ENCODE measurements around the gene ZFYVE16. TPM values are rescaled to one million over a fixed set of nuclear protein-coding genes. Genes with fewer than 3 reads are reported as not detected.

The ZFYVE16 gene
- total RNA-seq, 4 donors from 2014 or later = 16.8 to 40.7 (median 22.8) TPM

DNA sequence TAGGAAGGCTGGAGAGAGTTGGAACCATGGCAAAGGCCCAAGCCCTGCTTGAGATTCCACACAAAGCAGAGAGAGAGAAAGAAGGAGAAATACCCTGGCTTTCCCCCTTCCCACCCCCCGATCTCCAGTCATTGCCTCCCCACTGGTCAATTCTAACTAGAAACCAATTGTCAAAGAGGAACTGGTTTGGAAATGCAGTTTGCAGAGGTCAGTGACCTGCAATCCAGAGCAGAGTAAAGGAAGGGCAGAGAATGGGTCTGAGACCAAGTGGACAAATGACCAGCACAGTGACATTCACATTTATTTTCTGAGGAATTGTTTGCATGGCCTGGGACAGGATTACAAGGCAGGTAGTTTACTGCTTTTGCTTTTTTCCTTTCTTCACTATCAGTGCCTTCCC is 37.5 kb upstream of the ZFYVE16 start:
- WGBS = 38% methylated on average over 1 of the region's 1 CpG
- Histone ChIP-seq H3K27ac (replicated peaks in 1 of 4) (no peak overlapping the region), H3K4me1 (no peaks in the 10 kb centered on the region), H3K36me3 (no peaks in the 10 kb centered on the region), H3K9me3 (no peaks in the 10 kb centered on the region), H3K27me3 (no peaks in the 10 kb centered on the region), H3K4me3 (no peak overlapping the region)
- intact Hi-C loops (cut with DNase I) = no loop called here
- no peak for TF ChIP-seq EP300 (IDR thresholded peaks at IDR 0.05)
- TF ChIP-seq, protein P1, sequence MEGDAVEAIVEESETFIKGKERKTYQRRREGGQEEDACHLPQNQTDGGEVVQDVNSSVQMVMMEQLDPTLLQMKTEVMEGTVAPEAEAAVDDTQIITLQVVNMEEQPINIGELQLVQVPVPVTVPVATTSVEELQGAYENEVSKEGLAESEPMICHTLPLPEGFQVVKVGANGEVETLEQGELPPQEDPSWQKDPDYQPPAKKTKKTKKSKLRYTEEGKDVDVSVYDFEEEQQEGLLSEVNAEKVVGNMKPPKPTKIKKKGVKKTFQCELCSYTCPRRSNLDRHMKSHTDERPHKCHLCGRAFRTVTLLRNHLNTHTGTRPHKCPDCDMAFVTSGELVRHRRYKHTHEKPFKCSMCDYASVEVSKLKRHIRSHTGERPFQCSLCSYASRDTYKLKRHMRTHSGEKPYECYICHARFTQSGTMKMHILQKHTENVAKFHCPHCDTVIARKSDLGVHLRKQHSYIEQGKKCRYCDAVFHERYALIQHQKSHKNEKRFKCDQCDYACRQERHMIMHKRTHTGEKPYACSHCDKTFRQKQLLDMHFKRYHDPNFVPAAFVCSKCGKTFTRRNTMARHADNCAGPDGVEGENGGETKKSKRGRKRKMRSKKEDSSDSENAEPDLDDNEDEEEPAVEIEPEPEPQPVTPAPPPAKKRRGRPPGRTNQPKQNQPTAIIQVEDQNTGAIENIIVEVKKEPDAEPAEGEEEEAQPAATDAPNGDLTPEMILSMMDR (IDR thresholded peaks at IDR 0.05) = no peak
- TF ChIP-seq POLR2AphosphoS5 (IDR thresholded peaks at IDR 0.05) = no peak
- no peak for TF ChIP-seq POLR2A (IDR thresholded peaks at IDR 0.05; ENCODE audit: low read depth)
- DNase-seq (ENCODE audit: extremely low spot score) = no peak

DNA sequence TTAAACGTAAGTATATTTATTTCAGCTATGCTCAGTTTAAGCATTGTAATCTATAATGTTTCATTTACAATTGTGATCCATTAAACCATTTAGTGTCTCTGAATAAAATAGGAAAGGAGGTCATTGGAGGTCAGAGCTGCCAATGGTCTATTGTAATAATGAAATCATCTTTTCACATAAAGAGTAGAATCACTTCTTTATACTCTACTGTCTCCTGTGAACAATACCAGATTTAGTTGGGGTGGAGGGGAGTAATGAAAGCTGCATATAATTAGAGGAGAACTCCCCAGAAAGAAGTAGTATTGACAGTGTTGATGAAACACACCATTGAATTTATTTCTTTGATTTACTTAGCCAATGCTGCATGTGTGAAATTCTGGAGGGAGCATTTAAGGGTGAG is 35.1 kb upstream of the ZFYVE16 start:
- H3K4me1 ChIP-seq = no peaks in the 10 kb centered on the region
- no peaks in the 10 kb centered on the region for H3K9me3 ChIP-seq
- TF ChIP-seq, protein P1 (IDR thresholded peaks at IDR 0.05) = no peak
- TF ChIP-seq EP300 (IDR thresholded peaks at IDR 0.05) (no peak), POLR2AphosphoS5 (IDR thresholded peaks at IDR 0.05) (no peak), POLR2A (IDR thresholded peaks at IDR 0.05; ENCODE audit: low read depth) (no peak)
- no peaks in the 10 kb centered on the region for H3K27me3 ChIP-seq
- no peak overlapping the region for H3K27ac ChIP-seq (replicated peaks in 1 of 4)
- WGBS = 84% methylated on average over 1 of the region's 1 CpG
- no peak for DNase-seq (ENCODE audit: extremely low spot score)
- intact Hi-C loops (cut with DNase I) = no loop called here
- H3K36me3 ChIP-seq = no peaks in the 10 kb centered on the region
- no peak overlapping the region for H3K4me3 ChIP-seq

GRCh38 chr5:80374188-80374587 is 33.7 kb upstream of the ZFYVE16 start:
- H3K4me1 ChIP-seq = no peaks in the 10 kb centered on the region
- intact Hi-C loops (cut with DNase I) = no loop called here
- 83% methylated on average over 3 of the region's 3 CpGs for WGBS

GRCh38 chr5:80376557-80376956 is 31.3 kb upstream of the ZFYVE16 start:
- Histone ChIP-seq H3K4me3 (no peak overlapping the region), H3K27me3 (no peaks in the 10 kb centered on the region), H3K4me1 (no peaks in the 10 kb centered on the region), H3K27ac (replicated peaks in 1 of 4) (no peak overlapping the region), H3K36me3 (no peaks in the 10 kb centered on the region), H3K9me3 (no peaks in the 10 kb centered on the region)
- WGBS = 88% methylated on average over 3 of the region's 3 CpGs
- TF ChIP-seq POLR2A (IDR thresholded peaks at IDR 0.05; ENCODE audit: low read depth) (no peak), EP300 (IDR thresholded peaks at IDR 0.05) (no peak), POLR2AphosphoS5 (IDR thresholded peaks at IDR 0.05) (no peak)
- TF ChIP-seq, protein P1 (IDR thresholded peaks at IDR 0.05) = no peak
- no peak for DNase-seq (ENCODE audit: extremely low spot score)
- intact Hi-C loops (cut with DNase I) = no loop called here

More at GRCh38 chr5:80374188-80374587, 33.7 kb upstream of the ZFYVE16 start:
- TF ChIP-seq EP300 (IDR thresholded peaks at IDR 0.05) (no peak), POLR2A (IDR thresholded peaks at IDR 0.05; ENCODE audit: low read depth) (no peak), POLR2AphosphoS5 (IDR thresholded peaks at IDR 0.05) (no peak)
- TF ChIP-seq, protein P1 (IDR thresholded peaks at IDR 0.05) = no peak
- no peak overlapping the region for H3K4me3 ChIP-seq
- DNase-seq (ENCODE audit: extremely low spot score) = no peak
- no peak overlapping the region for H3K27ac ChIP-seq (replicated peaks in 1 of 4)
- H3K9me3 ChIP-seq = no peaks in the 10 kb centered on the region
- no peaks in the 10 kb centered on the region for H3K36me3 ChIP-seq
- no peaks in the 10 kb centered on the region for H3K27me3 ChIP-seq

GRCh38 chr5:80382488-80382887 is 25.4 kb upstream of the ZFYVE16 start:
- no peak overlapping the region for H3K4me3 ChIP-seq
- no peaks in the 10 kb centered on the region for H3K9me3 ChIP-seq
- no peaks in the 10 kb centered on the region for H3K4me1 ChIP-seq
- no peak for DNase-seq (ENCODE audit: extremely low spot score)
- TF ChIP-seq POLR2A (IDR thresholded peaks at IDR 0.05; ENCODE audit: low read depth) (no peak), POLR2AphosphoS5 (IDR thresholded peaks at IDR 0.05) (no peak), EP300 (IDR thresholded peaks at IDR 0.05) (no peak)
- TF ChIP-seq, protein P1 (IDR thresholded peaks at IDR 0.05) = no peak
- 92% methylated on average over 4 of the region's 4 CpGs for WGBS
- no peak overlapping the region for H3K27ac ChIP-seq (replicated peaks in 1 of 4)
- H3K36me3 ChIP-seq = no peaks in the 10 kb centered on the region
- intact Hi-C loops (cut with DNase I) = no loop called here
- no peaks in the 10 kb centered on the region for H3K27me3 ChIP-seq
